Tibial nerve (tissue), 4 donors: ENCODE results near the gene TMCC1. TPM values are rescaled to one million over a fixed set of nuclear protein-coding genes. Genes with fewer than 3 reads are reported as not detected.

Experiments used
- DNase-seq, 2 donors: peaks; one replicate each; pipeline ENCODE4 v3.0.0-alpha.2; 2019; ENCODE audit warnings: low spot score in 2 of 2
- H3K27ac ChIP-seq, 4 donors: fragments of 200-600 bp; sonication (generic) in 3 of 4; one replicate each; pipeline ENCODE4 v1.5.1; 2017 to 2019; ENCODE audit warnings: mild to moderate bottlenecking in 1 of 4
- H3K27me3 ChIP-seq, 2 donors: fragments of 200-600 bp; sonication (generic) in 1 of 2; one replicate each; pipeline versions ENCODE4 v1.5.1 to v1.6.0; 2017 to 2019
- H3K36me3 ChIP-seq, 3 donors: fragments of 200-600 bp; sonication (generic); one replicate each; pipeline ENCODE4 v1.5.1; 2018 to 2019
- H3K4me1 ChIP-seq, 4 donors: fragments of 200-600 bp; sonication (generic) in 3 of 4; one replicate each; pipeline ENCODE4 v1.5.1; 2017 to 2019
- H3K4me3 ChIP-seq, 4 donors: fragments of 200-600 bp; sonication (generic) in 3 of 4; one replicate each; pipeline ENCODE4 v1.5.1; 2017 to 2019; ENCODE audit warnings: mild to moderate bottlenecking in 1 of 4, moderate library complexity in 1 of 4
- H3K9me3 ChIP-seq, 4 donors: fragments of 200-600 bp; sonication (generic) in 3 of 4; one replicate each; pipeline ENCODE4 v1.5.1; 2017 to 2019
- EP300 ChIP-seq, 2 donors: sonication (generic); formaldehyde crosslinking; IDR thresholded peaks; one replicate each; pipeline ENCODE4 v1.6.1; 2017; ENCODE audit warnings: antibody characterized with exemption in 2 of 2, mild to moderate bottlenecking in 1 of 2
- POLR2A ChIP-seq, 2 donors: fragments of 450-650 bp; IDR thresholded peaks; one replicate each; pipeline ENCODE4 v1.6.1; 2017; ENCODE audit warnings: antibody characterized with exemption in 2 of 2, mild to moderate bottlenecking in 2 of 2, moderate library complexity in 2 of 2
- WGBS, 2 donors: methylation state at CpG; one replicate each; pipeline ENCODE4 v1.1.5; 2018; 5-methylcytosine and 5-hydroxymethylcytosine counted together
- total RNA-seq, 4 donors: library from RNA; depleted of rRNA; stranded (reverse); fragments of >200 nt; gene quantifications; one replicate each; pipeline ENCODE4 v1.1.0, GENCODE V29; 2016
- TF ChIP-seq, protein P1 (sequence below), 5 experiments: fragments of 200-600 bp in 3 of 5; fragments of 450-650 bp in 2 of 5; sonication (generic) in 3 of 5; IDR thresholded peaks; one replicate each; pipeline ENCODE4 v1.5.1; 2016 to 2019; ENCODE audit warnings: antibody characterized with exemption in 5 of 5, mild to moderate bottlenecking in 3 of 5, moderate library complexity in 2 of 5

Gene TMCC1
- total RNA-seq, 4 donors from 2014 or later = 19.9 to 27.9 (median 23.1) TPM

DNA sequence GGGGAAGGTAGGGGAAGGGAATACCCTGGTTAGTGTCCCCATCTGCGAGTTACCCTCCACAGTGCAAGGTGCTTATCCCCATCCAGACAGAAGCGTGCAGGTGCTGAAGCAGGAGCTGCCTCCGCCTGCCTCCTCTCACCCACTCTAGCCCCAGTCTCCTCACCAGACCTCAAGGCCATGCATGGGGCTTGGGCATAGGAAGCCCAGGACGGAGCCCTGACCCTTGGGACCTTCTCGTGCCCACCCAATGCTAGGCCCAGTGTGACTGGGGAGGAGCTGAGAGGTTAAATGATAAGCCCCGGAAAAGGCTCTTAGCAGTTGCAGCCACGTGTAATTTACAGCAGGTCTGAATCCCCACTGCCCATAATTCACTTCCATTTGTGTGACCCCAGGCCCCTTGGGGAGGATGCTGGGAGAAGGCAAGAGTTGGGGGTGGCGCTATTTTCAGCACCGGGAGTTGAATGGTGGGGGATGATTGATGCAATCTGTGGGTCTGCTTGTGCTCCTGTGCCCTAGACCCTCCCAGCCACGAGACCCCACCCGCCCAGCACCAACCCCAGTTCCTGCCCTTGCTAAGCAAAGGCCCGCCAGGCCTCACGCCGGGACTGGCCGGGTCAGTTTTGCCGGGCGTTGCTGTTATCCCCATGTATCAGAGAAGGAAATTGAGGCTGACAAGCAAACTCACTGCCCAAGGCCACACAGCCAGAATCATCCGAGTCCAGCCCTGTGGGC lies 272.5 kb downstream of the TMCC1 start:
- TF ChIP-seq, protein P1, sequence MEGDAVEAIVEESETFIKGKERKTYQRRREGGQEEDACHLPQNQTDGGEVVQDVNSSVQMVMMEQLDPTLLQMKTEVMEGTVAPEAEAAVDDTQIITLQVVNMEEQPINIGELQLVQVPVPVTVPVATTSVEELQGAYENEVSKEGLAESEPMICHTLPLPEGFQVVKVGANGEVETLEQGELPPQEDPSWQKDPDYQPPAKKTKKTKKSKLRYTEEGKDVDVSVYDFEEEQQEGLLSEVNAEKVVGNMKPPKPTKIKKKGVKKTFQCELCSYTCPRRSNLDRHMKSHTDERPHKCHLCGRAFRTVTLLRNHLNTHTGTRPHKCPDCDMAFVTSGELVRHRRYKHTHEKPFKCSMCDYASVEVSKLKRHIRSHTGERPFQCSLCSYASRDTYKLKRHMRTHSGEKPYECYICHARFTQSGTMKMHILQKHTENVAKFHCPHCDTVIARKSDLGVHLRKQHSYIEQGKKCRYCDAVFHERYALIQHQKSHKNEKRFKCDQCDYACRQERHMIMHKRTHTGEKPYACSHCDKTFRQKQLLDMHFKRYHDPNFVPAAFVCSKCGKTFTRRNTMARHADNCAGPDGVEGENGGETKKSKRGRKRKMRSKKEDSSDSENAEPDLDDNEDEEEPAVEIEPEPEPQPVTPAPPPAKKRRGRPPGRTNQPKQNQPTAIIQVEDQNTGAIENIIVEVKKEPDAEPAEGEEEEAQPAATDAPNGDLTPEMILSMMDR (IDR thresholded peaks at IDR 0.05) = no peak
- TF ChIP-seq EP300 (IDR thresholded peaks at IDR 0.05) (no peak), POLR2A (IDR thresholded peaks at IDR 0.05) (no peak)
- H3K9me3 ChIP-seq = no peaks in the 10 kb centered on the region
- no peak for DNase-seq
- peaks cover 0 to 82% (median 47%) of the 10 kb centered on the region in 4 donors for H3K4me1 ChIP-seq
- 74 to 75% methylated on average over 17 to 18 of the region's 18 CpGs for WGBS, 2 donors
- H3K4me3 ChIP-seq = no peak overlapping the region
- no peaks in the 10 kb centered on the region for H3K36me3 ChIP-seq
- H3K27me3 ChIP-seq = no peaks in the 10 kb centered on the region
- peak overlapping the region in 2 of 4 donors; percentile 97 to 99 for H3K27ac ChIP-seq

DNA sequence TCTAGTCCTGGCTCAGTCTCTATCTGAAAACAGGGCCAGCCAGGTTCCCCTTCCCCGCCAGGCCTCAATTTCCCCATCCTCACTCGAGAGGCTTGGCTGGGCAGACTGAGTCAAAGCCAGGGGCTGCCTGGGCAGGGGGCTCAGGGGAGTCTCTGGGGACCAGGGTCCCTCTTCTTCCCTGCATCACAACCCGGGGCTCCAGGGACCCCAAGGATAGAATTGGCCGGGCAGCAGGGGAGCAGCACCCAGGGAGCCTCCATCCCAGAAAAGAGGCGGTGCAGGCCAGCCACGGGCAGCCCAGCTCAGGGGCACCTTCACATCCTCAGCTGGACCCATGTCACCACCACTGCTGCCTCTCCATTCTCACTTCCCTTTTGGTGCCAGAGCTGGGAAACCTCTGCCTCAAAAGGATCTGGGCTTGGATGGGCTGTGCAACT lies 273.8 kb downstream of the TMCC1 start:
- no peak for DNase-seq
- Histone ChIP-seq H3K9me3 (no peaks in the 10 kb centered on the region), H3K27me3 (no peaks in the 10 kb centered on the region), H3K4me3 (no peak overlapping the region), H3K27ac (peak overlapping the region in 1 of 4 donors; percentile 38), H3K4me1 (peaks cover 0 to 82% (median 48%) of the 10 kb centered on the region in 4 donors), H3K36me3 (no peaks in the 10 kb centered on the region)
- 77 to 89% methylated on average over 5 to 6 of the region's 6 CpGs for WGBS, 2 donors
- no peak for TF ChIP-seq EP300 (IDR thresholded peaks at IDR 0.05)
- TF ChIP-seq, protein P1 (IDR thresholded peaks at IDR 0.05) = no peak
- TF ChIP-seq POLR2A (IDR thresholded peaks at IDR 0.05) = no peak

DNA sequence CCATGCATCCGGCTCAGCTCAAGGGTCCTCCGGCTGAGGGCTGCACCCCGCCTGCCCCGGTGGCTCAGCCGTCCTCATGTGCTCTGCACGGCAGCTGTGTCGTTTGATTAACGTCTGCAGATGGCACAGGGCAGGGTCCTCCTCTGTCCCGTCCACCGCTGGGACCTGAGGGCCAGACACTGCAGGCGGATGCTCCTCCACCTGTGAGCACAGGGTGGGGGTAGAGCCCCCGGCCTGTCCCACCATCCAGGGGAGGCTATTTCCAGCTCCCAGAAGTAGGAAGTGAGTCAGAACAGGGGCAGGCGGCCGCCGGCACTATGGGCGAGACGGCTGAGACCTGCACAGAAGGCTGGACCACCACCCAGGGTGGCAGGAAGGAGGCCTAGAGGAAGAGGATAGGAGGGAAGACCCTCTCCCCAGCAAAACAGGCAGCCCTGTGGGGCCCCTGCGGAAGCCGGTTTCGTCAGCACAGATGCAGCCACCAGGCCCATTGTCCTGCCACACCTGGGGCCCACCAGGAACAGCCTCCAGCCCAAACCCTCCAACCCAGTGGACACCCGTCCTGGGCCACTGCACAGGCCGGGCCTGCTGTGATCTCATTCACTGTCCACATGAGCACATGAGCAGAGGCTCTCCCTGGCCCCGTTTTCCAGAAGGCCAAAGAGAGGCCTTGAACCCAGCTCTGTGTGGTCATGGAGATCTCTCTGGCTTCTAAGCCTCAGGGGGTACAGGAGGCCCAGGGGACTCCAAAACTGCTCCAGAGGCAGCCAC lies 274.4 kb downstream of the TMCC1 start:
- H3K4me3 ChIP-seq = no peak overlapping the region

DNA sequence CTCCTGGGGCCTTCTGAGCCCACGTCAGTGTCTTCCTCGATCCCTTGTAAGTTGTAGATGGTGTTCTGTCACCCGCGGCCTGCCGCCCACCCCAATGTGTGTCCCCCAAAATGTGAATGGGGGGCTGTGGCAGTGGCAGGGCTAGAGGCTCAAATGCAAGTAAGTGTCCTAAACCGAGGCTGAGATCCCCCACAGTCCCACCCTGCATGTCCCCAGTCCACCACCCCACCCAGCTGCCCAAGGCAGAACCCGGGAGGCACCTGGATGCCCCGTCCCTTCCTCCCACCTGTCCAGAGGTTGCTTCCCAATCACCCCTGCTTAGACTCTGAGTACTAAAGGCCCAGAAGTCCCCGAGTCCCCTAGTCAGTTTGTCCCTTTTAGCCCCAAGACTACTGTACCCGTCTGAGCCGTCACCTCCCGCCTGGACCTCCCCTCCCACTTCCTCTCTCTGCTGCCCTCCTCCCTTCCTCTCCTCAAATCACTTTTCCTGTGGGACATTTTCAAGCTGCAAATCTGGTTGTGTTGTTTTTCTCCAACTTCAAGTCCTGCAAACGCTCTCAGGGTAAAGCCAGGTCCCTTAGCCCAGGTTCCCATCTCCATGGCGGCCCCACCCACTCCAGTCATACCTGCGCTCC lies 275.2 kb downstream of the TMCC1 start:
- no peak for DNase-seq
- Histone ChIP-seq H3K9me3 (no peaks in the 10 kb centered on the region), H3K4me1 (peaks cover 0 to 76% (median 38%) of the 10 kb centered on the region in 4 donors), H3K36me3 (no peaks in the 10 kb centered on the region), H3K27me3 (no peaks in the 10 kb centered on the region), H3K27ac (peak overlapping the region in 2 of 4 donors; percentile 35 to 56), H3K4me3 (no peak overlapping the region)
- TF ChIP-seq, protein P1 (IDR thresholded peaks at IDR 0.05) = no peak
- TF ChIP-seq EP300 (IDR thresholded peaks at IDR 0.05) (no peak), POLR2A (IDR thresholded peaks at IDR 0.05) (no peak)
- WGBS, 2 donors = 73 to 77% methylated on average over 13 to 15 of the region's 15 CpGs

More for the DNA sequence above, 274.4 kb downstream of the TMCC1 start:
- TF ChIP-seq POLR2A (IDR thresholded peaks at IDR 0.05) (no peak), EP300 (IDR thresholded peaks at IDR 0.05) (no peak)
- TF ChIP-seq, protein P1 (IDR thresholded peaks at IDR 0.05) = no peak
- Histone ChIP-seq H3K4me1 (peaks cover 0 to 82% (median 45%) of the 10 kb centered on the region in 4 donors), H3K27me3 (no peaks in the 10 kb centered on the region), H3K36me3 (no peaks in the 10 kb centered on the region), H3K27ac (peak overlapping the region in 2 of 4 donors; percentile 38 to 56), H3K9me3 (no peaks in the 10 kb centered on the region)
- no peak for DNase-seq
- 57 to 73% methylated on average over 16 to 17 of the region's 23 CpGs for WGBS, 2 donors
